ENCODE results near the gene MCCC1. TPM values are rescaled to one million over a fixed set of nuclear protein-coding genes. Genes with fewer than 3 reads are reported as not detected.

MCCC1 gene
- total RNA-seq, 1 experiment from 2014 or later, result 12.6 TPM

DNA sequence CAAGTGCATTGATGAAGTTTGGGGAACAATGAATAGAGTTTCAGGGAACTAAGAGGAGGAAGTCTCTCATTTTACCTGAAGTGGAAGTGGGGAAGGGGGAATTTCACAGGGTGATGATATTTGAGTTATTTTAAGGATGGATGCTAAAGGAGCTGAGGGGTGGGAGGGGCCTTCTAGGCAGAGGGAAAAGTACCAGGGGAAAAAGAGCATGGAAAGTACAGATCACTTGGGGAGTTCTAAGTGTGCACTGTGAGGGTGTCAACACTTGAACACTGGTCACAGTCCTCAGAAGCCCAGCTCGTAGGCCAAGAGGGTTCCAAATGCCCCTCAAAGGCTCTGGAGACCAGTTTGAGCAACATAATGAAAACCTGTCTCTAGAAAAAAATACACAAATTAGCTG is 45.1 kb upstream of the MCCC1 start:
- intact Hi-C loops (cut with micrococcal nuclease), result no loop called here
- POLR2A ChIA-PET, result no interaction called here
- BruUV-seq (replicated peaks), result no TSS peak

DNA sequence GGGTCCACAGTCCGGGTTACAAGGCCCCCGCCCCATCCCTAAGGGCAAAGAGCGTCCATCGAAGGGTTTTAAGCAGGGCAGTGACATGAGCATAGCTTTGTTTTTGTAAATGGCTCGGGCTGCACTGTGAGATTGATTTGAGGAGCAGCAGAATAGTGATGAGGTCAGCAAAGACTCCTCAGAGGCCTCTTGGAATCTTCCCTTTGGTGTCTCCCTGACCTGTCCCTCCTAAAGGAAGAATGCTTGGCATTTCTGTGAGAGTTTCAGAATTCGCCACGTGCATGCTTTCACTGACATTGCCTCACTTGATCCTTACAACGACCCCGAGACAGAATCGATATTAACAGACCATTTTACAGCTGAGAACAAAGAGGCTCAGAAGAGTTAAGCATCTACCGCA is 42.9 kb upstream of the MCCC1 start:
- no TSS peak for BruUV-seq (replicated peaks)
- RAD21 ChIA-PET (ENCODE audit: low non-redundant PET in 1 of 2, low total read pairs in 2 of 2, uncharacterized antibody in 2 of 2, unreplicated experiment in 2 of 2), result no interaction called here
- no peaks in the 10 kb centered on the region for H3K9me3 ChIP-seq (ENCODE audit: control insufficient read depth in 1 of 2, insufficient read depth in 1 of 2, low read depth in 1 of 2, low read length in 2 of 2)
- no peaks in the 10 kb centered on the region for H4K20me1 ChIP-seq (ENCODE audit: insufficient read depth)
- H3K36me3 ChIP-seq (ENCODE audit: control insufficient read depth in 1 of 2, insufficient read depth in 2 of 2, low read length in 2 of 2), result no peaks in the 10 kb centered on the region
- no peak overlapping the region for H3K9ac ChIP-seq (ENCODE audit: low read length)
- H3K4me2 ChIP-seq (ENCODE audit: low read length), result no peak overlapping the region
- DNase-seq (ENCODE audit: low read depth, low spot score) (no peak), ATAC-seq (no peak)
- no peak overlapping the region for H3K27ac ChIP-seq (ENCODE audit: low read depth, low read length)
- no peaks in the 10 kb centered on the region for H3K79me2 ChIP-seq (ENCODE audit: insufficient read depth, low read length)
- H3K9me2 ChIP-seq (ENCODE audit: insufficient read depth), result no peaks in the 10 kb centered on the region
- H3K4me1 ChIP-seq (ENCODE audit: control insufficient read depth in 1 of 2, insufficient read depth in 2 of 2, low read length in 2 of 2), result no peaks in the 10 kb centered on the region
- CTCF ChIA-PET, result no interaction called here
- POLR2A ChIA-PET, result no interaction called here
- H2AFZ ChIP-seq (ENCODE audit: low read depth, low read length, poor library complexity, severe bottlenecking), result no peak overlapping the region
- intact Hi-C loops (cut with micrococcal nuclease), result no loop called here
- H3K4me3 ChIP-seq (replicated peaks in 1 of 2; ENCODE audit: low read depth in 1 of 2, low read length in 2 of 2), result no peak overlapping the region
- H3K27me3 ChIP-seq (ENCODE audit: insufficient read depth, low read length), result no peaks in the 10 kb centered on the region
- TF ChIP-seq ELF1 (IDR thresholded peaks at IDR 0.05; ENCODE audit: borderline replicate concordance, low read depth) (no peak), POLR2AphosphoS5 (IDR thresholded peaks at IDR 0.05; ENCODE audit: low read depth, low read length) (no peak), EZH2phosphoT487 (IDR thresholded peaks at IDR 0.05; ENCODE audit: borderline replicate concordance) (no peak), ZFX (IDR thresholded peaks at IDR 0.05) (no peak), CBX3 (IDR thresholded peaks at IDR 0.05; ENCODE audit: low read depth) (no peak), RAD21 (IDR thresholded peaks at IDR 0.05; ENCODE audit: low read depth) (no peak), EGR1 (IDR thresholded peaks at IDR 0.05; ENCODE audit: low read depth) (no peak), EZH2 (IDR thresholded peaks at IDR 0.05) (no peak), CTCF (IDR thresholded peaks at IDR 0.05 in 2 of 3, conservative IDR thresholded peaks at IDR 0.05 in 1 of 3; ENCODE audit: borderline replicate concordance in 1 of 3, insufficient read depth in 1 of 3, low read depth in 2 of 3, low read length in 2 of 3) (no peak), POLR2A (IDR thresholded peaks at IDR 0.05; ENCODE audit: borderline replicate concordance, extremely low read depth, insufficient read depth, insufficient read length) (no peak), YY1 (IDR thresholded peaks at IDR 0.05; ENCODE audit: extremely low read depth, insufficient replicate concordance, low read depth, low read length) (no peak)
- TF ChIP-seq, protein P1, sequence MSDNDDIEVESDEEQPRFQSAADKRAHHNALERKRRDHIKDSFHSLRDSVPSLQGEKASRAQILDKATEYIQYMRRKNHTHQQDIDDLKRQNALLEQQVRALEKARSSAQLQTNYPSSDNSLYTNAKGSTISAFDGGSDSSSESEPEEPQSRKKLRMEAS (IDR thresholded peaks at IDR 0.05), result no peak

More for the DNA sequence above, 45.1 kb upstream of the MCCC1 start:
- H3K4me2 ChIP-seq (ENCODE audit: low read length), result no peak overlapping the region
- no peaks in the 10 kb centered on the region for H3K27me3 ChIP-seq (ENCODE audit: insufficient read depth, low read length)
- RAD21 ChIA-PET (ENCODE audit: low non-redundant PET in 1 of 2, low total read pairs in 2 of 2, uncharacterized antibody in 2 of 2, unreplicated experiment in 2 of 2), result no interaction called here
- H3K79me2 ChIP-seq (ENCODE audit: insufficient read depth, low read length), result no peaks in the 10 kb centered on the region
- H3K4me3 ChIP-seq (replicated peaks in 1 of 2; ENCODE audit: low read depth in 1 of 2, low read length in 2 of 2), result no peak overlapping the region
- no peak overlapping the region for H2AFZ ChIP-seq (ENCODE audit: low read depth, low read length, poor library complexity, severe bottlenecking)
- no peaks in the 10 kb centered on the region for H3K9me3 ChIP-seq (ENCODE audit: control insufficient read depth in 1 of 2, insufficient read depth in 1 of 2, low read depth in 1 of 2, low read length in 2 of 2)
- no peaks in the 10 kb centered on the region for H4K20me1 ChIP-seq (ENCODE audit: insufficient read depth)
- no peaks in the 10 kb centered on the region for H3K36me3 ChIP-seq (ENCODE audit: control insufficient read depth in 1 of 2, insufficient read depth in 2 of 2, low read length in 2 of 2)
- CTCF ChIA-PET, result no interaction called here
- H3K27ac ChIP-seq (ENCODE audit: low read depth, low read length), result no peak overlapping the region
- no peaks in the 10 kb centered on the region for H3K4me1 ChIP-seq (ENCODE audit: control insufficient read depth in 1 of 2, insufficient read depth in 2 of 2, low read length in 2 of 2)
- H3K9me2 ChIP-seq (ENCODE audit: insufficient read depth), result no peaks in the 10 kb centered on the region
- ATAC-seq (no peak), DNase-seq (ENCODE audit: low read depth, low spot score) (no peak)
- no peak for TF ChIP-seq FOSL1 (IDR thresholded peaks at IDR 0.05; ENCODE audit: low read depth)
- TF ChIP-seq ZBTB33 (IDR thresholded peaks at IDR 0.05; ENCODE audit: extremely low read depth, insufficient replicate concordance, low read length), result no peak
- TF ChIP-seq ZFX (IDR thresholded peaks at IDR 0.05), result no peak
- H3K9ac ChIP-seq (ENCODE audit: low read length), result no peak overlapping the region
